HG03135 (cell line): ENCODE data around the gene ABCG2.
"Not testable (repeated sequence)": the region's sequence is repeated elsewhere in the genome, so short reads cannot be mapped to it uniquely, and the experiment has no call there.

Source experiments
- ATAC-seq: cut with Tn5 transposase; IDR thresholded peaks from one replicate; pipeline ENCODE4 v1.9.1; 2021; ENCODE audit warnings: mild to moderate bottlenecking, moderate library complexity; ENCODE audit not compliant: unreplicated experiment

Gene ABCG2

DNA sequence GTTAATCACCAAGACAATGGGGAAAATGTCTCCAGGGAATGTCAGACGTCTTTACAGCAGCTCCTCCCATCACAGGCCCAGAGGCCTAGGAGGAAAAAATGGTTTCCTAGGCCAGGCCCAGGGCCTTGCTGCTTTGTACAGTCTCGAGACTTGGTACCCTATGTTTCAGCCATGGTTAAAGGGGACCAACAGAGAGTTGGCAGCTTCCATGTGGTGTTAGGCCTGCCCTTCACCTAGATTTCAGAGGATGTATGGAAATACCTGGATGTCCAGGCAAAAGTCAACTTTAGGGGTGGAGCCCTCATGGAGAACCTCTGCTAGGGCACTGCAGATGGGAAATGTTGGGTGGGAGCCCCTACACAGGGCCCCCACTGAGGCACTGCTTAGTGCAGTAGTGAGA is 38.5 kb downstream of the ABCG2 start:
- no peak for ATAC-seq

DNA sequence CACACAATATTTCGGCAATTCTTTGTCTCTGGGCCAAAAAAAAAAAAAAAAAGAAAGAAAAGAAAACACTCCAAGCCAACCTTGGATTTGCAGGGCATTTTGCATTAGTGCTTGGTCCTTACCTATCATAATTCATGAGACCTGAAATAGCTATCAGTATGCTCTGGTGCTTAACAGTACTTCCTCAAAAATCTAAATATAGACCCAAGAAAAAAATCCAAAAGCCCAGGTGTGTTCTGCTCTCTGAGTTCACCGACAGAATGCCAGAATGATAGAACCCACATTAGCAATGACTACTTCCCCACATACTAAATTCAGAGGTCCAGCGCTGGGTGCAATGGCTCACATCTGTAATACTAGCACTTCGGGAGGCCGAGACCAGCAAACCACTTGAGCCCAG is 42.9 kb downstream of the ABCG2 start:
- ATAC-seq: no peak

DNA sequence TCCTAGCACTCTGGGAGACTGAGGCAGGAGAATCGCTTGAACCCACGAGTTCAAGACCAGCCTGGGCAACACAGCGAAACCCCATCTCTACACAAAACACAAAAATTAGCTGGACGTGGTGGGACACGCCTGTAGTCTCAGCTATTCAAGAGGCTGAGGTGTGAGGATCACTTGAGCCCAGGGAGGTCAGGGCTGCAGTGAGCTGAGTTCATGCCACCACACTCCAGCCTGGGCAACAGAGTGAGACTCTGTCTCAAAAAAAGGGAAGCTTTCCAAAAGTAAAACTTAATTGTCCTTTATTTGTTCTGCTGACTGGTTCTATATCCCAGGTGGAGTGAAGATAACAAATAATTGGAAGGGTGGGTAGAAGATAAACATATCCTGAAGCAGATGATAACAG is 45.6 kb downstream of the ABCG2 start:
- no peak for ATAC-seq

DNA sequence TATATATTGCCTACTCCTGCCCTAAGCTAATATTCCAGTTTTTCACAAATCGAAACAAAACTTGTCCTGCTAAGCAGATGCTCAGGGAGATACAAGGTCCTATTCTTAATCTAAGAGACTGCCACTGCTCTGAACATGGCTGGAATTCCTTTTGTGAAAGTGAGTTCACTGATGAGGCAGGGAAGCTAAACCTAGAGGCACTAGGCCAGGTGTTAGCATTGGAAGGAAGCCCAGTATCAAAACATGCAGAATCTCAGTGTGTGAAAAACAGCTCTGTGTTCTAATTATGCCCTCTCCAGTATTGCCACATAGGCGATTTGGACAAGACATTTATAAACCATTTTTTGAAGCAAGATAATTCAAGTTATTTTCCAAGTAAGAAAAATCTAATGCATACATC is 47.6 kb downstream of the ABCG2 start:
- no peak for ATAC-seq

DNA sequence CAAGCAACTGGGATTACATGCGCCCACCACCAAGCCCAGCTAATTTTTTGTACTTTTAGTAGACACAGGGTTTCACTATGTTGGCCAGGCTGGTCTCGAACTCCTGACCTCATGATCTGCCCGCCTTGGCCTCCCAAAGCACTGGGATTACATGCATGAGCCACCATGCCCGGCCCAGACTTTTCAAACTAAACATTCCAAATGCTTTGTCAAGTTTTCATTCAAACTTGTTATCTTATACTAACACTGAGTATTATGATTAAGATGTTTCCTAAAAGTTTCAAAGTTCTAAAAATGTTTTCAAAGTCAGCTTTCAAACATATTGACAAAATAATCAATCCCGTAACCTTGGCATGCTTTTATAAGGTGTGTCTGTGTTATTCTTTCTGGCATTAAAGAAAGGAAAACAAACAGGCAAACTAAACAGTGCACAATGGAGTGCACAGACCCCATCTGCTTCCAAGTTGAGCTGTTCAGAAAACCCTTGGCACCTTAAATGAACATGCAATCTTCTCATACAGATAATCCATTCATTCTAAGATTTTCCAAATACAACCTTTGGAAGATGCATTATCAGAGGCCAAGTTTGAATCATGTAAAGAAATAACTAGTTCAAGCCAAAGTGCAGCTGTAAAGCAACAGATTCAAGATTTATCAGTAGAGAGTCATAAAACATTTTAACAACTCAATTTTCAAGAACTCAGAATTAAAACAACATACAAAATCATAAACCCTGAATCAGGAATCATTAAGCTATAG is 49.1 kb downstream of the ABCG2 start:
- ATAC-seq: no peak

DNA sequence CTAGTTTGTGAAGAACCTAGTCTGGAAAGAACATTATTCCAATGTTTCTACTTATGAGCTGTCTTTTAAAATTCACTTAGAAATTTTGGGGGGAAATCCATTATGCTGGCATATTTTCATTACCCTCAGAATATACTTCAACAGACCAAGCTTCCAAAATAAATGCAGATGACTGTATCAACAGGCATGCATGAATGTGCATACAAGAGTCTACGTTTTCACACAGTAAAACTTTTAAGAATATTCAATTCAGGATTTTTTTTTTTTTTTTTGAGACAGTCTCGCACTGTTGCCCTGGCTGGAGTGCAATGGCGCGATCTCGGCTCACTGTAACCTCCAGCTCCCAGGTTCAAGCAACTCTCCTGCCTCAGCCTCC is 49.7 kb downstream of the ABCG2 start:
- ATAC-seq: no peak

DNA sequence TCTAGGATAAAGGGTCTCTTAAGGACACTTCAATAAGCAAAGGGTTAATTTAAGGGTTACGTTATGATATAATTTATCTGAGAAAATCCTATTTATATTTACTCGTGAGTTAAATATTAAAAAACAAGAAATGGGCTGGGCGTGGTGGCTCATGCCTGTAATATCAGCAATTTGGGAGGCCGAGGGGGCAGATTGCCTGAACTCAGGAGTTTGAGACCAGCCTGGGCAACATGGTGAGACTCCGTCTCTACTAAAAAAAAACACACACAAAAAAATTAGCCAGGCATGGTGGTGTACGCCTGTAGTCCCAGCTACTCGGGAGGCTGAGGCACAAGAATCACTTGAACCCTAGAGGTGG is 50.4 kb downstream of the ABCG2 start:
- ATAC-seq: not testable (repeated sequence)

DNA sequence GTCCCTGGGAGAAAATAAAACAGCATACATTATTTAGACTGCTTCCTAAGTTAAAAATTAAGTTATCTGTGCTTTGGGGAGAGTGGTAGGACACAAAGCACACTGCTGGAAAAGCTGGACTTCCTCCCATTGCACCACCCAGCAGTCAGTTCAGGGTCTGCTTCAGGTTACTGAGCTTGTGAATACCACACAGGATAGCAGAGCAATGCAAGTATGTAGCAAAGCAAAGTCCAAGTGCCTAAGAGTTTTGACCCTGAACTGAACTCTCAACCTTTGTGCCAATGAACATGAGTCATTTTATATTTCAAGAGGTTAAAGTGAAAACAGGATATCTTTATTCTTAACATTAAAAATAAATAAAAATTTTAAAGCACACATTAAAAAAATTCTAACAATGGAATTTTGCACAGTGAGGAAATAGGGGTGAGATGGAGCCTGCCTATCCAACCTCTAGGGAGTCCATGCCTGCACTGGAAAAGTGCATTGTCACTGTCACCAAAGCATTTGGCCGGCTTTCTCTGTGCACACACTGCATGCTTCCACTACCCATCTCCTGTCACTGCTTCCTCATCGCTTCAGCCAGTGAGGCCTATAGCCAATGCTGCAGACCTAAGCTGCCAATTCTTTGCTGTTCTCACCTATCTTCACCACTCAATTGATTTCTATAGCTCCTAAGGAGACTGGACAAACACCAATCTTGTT is 50.9 kb downstream of the ABCG2 start:
- no peak for ATAC-seq

DNA sequence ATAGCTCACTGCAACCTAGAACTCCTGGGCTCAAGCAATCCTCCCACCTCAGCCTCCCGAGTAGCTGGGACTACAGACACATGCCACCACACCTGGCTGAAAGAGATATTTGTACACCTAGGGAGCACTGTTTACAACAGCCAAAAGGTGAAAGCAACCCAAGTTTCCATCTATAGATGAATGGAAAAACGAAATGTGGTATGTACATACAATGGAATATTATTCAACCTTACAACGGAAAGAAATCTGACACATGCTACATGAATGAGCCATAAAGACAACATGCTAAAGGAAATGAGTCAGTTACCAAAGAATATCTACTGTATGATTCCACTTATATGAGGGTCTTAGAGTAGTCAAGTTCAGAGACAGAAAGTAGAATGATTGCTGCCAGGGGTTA is 52.2 kb downstream of the ABCG2 start:
- no peak for ATAC-seq

DNA sequence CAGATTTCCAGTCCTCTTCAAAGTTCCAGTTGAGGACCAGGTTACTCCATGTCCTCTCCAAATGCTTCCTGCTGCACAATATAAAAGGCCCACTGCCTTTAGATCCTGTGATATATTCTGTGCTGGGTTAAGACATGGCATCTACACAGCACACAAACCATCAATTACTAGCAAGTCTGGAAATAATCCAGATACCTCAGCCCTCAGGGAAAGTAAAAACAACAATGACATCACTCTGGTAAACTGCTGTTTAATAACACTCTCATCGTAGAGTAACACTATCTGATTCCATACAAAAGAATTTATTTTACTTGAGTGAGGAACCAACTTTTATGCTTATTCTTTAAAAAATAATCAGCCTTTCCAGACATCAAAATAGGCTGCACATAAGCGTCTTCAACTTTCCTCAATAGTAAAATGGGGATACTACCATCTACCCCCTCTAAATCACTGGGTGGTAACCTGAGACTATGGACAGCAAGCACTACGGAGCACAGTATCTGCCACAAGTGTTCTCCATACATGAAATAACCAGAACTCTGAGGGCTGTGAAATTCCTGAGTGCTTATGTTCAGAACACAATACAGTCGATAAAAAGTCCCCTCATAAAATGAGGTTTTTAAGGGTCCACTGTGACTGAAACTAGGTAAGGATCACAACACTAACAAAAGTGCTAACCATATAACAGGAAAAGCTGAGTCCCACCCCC is 53.4 kb downstream of the ABCG2 start:
- no peak for ATAC-seq

DNA sequence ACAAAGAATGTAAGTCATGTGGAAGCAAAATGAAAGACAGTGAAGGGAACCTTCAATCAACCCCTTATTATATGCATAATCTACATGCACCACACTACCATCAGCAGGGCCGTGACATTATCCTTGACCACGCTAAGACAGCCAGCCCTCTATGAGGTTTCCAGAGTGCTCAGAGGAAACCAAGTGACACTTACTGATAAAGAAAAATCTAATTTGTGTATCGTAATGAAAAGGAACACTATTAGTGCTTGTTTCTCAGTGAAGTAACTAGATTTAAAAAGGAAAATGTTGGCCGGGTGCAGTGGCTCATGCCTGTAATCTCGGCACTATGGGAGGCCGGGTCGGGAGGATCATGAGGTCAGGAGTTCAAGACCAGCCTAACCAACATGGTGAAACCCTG is 56.4 kb downstream of the ABCG2 start:
- ATAC-seq: no peak

DNA sequence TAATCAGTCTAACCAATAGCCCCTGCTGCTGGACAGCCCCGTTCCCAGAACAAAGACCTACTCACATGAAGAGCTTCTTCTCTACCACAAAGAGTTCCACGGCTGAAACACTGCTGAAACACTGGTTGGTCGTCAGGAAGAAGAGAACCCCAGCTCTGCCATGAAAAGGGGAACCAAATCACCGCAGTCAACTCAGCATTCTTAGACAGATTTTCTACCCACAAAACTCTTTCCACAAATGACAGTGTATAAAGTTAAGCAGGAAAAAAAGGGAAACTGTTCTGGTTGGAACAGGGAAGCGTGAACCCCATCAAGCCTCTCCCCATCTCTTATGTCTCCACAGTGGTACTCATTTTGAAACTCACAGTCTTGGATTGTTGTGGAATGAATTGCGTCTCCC is 57.3 kb downstream of the ABCG2 start:
- ATAC-seq: no peak

DNA sequence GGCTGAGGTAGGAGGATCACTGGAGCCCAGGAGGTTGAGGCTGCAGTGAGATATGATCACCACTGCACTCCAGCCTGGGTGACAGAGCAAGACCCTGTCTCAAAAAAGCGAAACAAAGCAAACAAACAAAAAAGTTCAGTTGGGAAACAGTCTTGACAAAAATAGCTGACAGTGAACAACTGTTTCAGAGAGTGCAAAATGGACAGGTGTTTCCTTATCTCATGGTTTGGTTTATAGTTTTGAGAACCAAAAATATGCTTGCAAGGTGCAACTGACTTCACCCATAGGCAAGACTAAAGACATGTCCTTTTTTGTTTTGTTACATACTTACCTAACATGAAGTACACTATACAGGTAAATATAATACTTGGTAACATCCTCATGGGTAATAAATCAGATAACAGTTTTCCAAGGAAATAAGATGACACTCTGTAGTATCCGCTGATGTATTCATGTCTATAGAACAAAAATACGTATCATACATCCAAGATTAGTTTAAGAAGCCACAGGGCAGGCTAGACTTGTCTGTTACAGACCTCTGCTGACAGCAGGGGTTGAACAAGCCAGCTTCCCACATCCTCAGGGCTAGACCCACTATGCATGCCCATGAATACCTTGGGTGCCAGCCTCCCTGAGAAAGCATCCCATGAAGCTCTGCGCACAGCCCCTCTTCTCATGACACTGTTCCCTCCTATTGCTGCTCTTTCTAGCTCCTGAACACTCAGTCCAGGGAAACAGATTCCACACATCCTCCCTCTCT is 59.3 kb downstream of the ABCG2 start:
- ATAC-seq: no peak

DNA sequence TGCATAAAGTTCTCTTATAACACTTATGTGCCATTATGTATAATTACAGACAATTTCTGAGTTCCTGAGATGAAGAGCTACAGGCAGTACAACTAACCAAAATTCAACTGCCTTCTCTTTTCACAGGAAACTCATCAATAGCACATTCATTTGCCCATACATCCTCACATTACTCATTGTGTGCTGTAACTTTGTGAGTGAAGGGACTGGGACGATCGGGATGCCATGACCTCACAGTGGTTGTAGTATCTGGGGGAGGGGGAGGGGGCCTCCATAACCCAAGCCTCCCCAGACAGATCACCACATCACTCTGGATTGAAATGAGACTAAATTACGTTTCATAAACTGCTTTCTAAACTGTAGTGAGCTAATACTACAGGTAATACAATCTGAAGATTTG is 60.7 kb downstream of the ABCG2 start:
- ATAC-seq: no peak

DNA sequence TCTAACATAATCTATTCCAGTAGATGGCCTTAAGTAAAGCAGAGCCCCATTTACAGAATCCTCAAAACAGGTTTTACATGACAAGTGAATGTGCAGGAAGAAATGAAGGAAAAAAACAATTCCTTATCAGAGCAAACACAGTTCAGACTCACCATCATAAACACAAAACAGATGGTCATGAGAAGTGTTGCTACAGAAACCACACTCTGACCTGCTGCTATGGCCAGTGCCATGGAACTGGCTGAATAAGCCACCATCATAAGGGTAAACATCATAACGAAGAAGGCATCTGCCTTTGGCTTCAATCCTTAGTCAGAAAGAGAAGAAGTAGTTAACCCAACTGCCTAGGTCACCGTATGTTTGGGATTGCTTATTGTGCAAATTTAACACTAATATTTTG is 61.1 kb downstream of the ABCG2 start:
- no peak for ATAC-seq

DNA sequence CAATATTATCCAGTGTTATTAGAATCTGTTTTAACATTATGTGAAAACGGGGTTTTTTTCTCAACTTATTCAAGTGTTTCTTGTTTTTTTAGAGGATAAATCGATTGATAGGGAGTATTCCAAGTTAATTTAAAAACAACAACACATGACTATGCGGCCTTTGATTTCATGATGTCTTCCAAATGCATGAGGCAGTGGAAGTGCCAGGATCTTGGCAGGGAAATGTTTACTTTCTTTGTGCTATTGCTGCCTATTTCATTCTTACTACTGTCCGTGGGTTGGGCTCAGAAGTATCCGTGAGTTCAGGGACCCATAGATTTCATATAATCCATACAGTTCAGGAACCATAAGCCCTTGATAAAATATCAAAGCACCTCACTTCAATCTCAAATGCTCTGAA is 64.6 kb downstream of the ABCG2 start:
- ATAC-seq: no peak

DNA sequence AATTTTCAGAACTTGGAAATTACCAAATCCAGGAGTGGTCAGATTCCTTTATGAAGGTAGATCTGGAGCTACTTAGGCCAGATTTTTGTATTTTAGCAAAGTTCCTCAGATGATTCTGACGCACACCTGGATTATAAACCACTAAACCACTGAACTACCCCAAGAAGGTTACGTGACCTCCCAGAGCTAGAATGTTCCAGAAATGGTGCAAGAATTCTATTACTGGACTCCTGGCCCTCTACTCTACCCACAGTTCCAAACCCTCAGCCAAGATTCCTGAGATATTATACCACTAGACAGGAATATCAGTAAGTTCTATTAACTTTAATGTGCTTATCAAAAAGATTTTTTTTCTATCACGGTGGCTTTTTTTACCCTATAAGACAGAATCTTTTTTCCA is 67.1 kb downstream of the ABCG2 start:
- no peak for ATAC-seq

DNA sequence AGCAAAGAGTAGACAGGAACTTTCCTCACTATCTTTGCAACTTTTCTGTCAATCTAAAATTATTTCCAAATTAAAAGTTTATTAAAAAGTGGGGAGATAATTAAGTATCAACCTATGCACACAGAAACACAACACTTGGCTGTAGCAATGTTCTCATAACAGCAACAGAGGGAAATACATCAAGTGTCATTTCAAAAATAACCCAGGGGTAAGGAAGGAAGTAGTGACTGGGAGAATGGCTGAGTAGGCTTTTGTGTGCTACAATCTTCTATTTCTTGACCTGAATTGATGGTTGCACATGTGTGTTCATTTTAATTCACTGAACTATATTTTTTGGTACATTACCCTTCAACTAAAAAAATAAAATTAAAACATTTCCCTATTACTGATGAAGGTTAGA is 67.5 kb downstream of the ABCG2 start:
- ATAC-seq: no peak

DNA sequence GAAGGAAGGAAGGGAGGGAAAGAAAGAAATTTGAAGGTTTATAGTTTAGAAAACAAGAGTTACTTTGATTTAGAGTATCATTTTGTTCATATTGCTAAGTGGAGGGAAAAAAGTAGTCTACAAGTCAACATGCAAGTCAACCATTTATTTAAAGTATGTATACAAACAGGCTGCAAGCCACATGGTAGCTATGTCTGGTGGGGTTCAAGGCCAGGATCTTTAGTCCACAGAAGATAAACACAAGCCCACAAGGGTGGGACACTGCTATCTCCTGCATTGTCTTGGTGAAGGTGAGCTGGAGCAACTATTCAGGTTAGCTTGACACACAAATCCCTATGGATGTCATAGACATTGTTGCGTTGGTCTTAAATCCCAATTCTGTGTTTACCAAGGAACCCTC is 71.4 kb downstream of the ABCG2 start:
- ATAC-seq: no peak

DNA sequence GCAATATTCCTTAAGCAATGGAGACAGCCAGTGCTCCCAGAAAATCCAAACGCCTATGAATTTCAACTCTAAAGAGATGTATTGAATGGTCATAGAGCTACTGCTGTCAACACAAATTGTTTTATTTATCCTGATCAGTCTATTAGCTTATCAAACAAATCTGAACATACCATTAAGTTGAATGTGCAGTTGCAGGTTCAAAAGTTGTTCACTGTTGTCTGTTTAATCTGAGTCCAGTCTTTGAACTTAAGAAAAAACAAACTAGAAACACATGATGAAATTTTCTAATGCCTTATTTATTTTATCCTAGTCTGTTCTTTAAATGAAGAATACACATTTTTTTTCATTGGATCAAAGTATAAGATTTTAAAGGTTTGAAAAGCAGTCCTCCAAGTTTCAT is 77.8 kb downstream of the ABCG2 start:
- no peak for ATAC-seq

DNA sequence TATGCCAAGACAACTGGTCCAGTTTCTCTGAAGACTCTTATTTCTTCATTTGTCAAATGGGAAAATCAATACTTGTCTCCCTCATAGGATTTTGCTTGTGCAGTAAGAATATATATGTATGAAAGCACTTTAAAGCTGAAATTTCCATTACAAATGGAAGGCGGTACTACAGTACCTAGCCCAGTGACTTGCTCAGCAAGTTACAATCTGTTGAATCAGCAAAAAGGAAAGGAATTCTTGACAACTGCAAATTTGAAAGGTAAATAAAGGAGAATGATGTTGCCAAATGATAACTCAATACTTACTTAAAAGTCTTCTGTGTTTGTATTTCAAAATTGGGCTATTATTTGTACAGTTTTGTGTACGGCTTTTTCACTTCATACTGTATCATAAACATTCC is 79.9 kb downstream of the ABCG2 start:
- ATAC-seq: no peak
